ENCODE results near the gene DIAPH2.

The DIAPH2 gene

GRCh38 chrX:97238632-97239031 is 554.0 kb downstream of the DIAPH2 start:
- no peaks in the 10 kb centered on the region for H3K9me3 ChIP-seq (ENCODE audit: control insufficient read depth, insufficient read depth, low read depth, low read length)
- H3K36me3 ChIP-seq (ENCODE audit: control insufficient read depth in 2 of 2, insufficient read depth in 1 of 2, low read length in 2 of 2) = no peaks in the 10 kb centered on the region
- TF ChIP-seq ZNF214 (tag by site-specific recombination; IDR thresholded peaks at IDR 0.05; ENCODE audit: borderline replicate concordance) (no peak), PRDM4 (tag by site-specific recombination; IDR thresholded peaks at IDR 0.05) (no peak), ZNF629 (tag by site-specific recombination; IDR thresholded peaks at IDR 0.05) (no peak), PRDM1 (tag by site-specific recombination; IDR thresholded peaks at IDR 0.05) (no peak), ZNF670 (tag by site-specific recombination; IDR thresholded peaks at IDR 0.05; ENCODE audit: low read depth) (no peak), ZNF404 (tag by site-specific recombination; IDR thresholded peaks at IDR 0.05) (no peak), ZNF707 (tag by site-specific recombination; IDR thresholded peaks at IDR 0.05) (no peak), MEIS1 (CRISPR knock-in tag; IDR thresholded peaks at IDR 0.05; ENCODE audit: borderline replicate concordance) (no peak), ZNF600 (tag by site-specific recombination; IDR thresholded peaks at IDR 0.05) (no peak), SP2 (tag by site-specific recombination; IDR thresholded peaks at IDR 0.05) (no peak), ZNF121 (tag by site-specific recombination; IDR thresholded peaks at IDR 0.05) (no peak), SCRT1 (tag by site-specific recombination; IDR thresholded peaks at IDR 0.05; ENCODE audit: borderline replicate concordance) (no peak)
- H3K4me3 ChIP-seq (ENCODE audit: low read depth, low read length) = no peak overlapping the region
- CTCF ChIA-PET = no interaction called here
- no peak overlapping the region for H3K27ac ChIP-seq (ENCODE audit: extremely low read depth, low read depth, low read length)
- H3K4me1 ChIP-seq (ENCODE audit: control insufficient read depth, insufficient read depth, low read length) = no peaks in the 10 kb centered on the region
- POLR2A ChIA-PET = no interaction called here

- TF ChIP-seq REPIN1 (tag by site-specific recombination; IDR thresholded peaks at IDR 0.05; ENCODE audit: low read depth) (no peak), ZNF341 (tag by site-specific recombination; IDR thresholded peaks at IDR 0.05; ENCODE audit: low read depth) (no peak), ZNF623 (tag by site-specific recombination; IDR thresholded peaks at IDR 0.05) (no peak), ZNF148 (tag by site-specific recombination; IDR thresholded peaks at IDR 0.05; ENCODE audit: borderline replicate concordance) (no peak), ZNF184 (tag by site-specific recombination; IDR thresholded peaks at IDR 0.05) (no peak), ZNF16 (tag by site-specific recombination; IDR thresholded peaks at IDR 0.05; ENCODE audit: low read depth) (no peak), SCRT1 (tag by site-specific recombination; IDR thresholded peaks at IDR 0.05; ENCODE audit: borderline replicate concordance) (no peak), YY1 (tag by site-specific recombination; IDR thresholded peaks at IDR 0.05) (no peak), ZNF423 (tag by site-specific recombination; IDR thresholded peaks at IDR 0.05) (no peak), BCL11A (tag by site-specific recombination; IDR thresholded peaks at IDR 0.05; ENCODE audit: low read depth) (no peak), ZNF121 (tag by site-specific recombination; IDR thresholded peaks at IDR 0.05) (no peak), ZNF18 (tag by site-specific recombination; IDR thresholded peaks at IDR 0.05) (no peak), ZNF112 (tag by site-specific recombination; IDR thresholded peaks at IDR 0.05) (no peak)
- ChIA-PET POLR2A (no interaction called here), CTCF (no interaction called here)
- no peaks in the 10 kb centered on the region for H3K4me1 ChIP-seq (ENCODE audit: control insufficient read depth, insufficient read depth, low read length)
- no peaks in the 10 kb centered on the region for H3K36me3 ChIP-seq (ENCODE audit: control insufficient read depth in 2 of 2, insufficient read depth in 1 of 2, low read length in 2 of 2)
- H3K9me3 ChIP-seq (ENCODE audit: control insufficient read depth, insufficient read depth, low read depth, low read length) = no peaks in the 10 kb centered on the region
- no peak overlapping the region for H3K27ac ChIP-seq (ENCODE audit: extremely low read depth, low read depth, low read length)
- no peak overlapping the region for H3K4me3 ChIP-seq (ENCODE audit: low read depth, low read length)
These were observed 567.5 kb downstream of the DIAPH2 start for GRCh38 chrX:97252111-97252510.

All from HEK293 (cell line).